Measurements from ENCODE around the gene ATRIP.

Gene ATRIP

DNA sequence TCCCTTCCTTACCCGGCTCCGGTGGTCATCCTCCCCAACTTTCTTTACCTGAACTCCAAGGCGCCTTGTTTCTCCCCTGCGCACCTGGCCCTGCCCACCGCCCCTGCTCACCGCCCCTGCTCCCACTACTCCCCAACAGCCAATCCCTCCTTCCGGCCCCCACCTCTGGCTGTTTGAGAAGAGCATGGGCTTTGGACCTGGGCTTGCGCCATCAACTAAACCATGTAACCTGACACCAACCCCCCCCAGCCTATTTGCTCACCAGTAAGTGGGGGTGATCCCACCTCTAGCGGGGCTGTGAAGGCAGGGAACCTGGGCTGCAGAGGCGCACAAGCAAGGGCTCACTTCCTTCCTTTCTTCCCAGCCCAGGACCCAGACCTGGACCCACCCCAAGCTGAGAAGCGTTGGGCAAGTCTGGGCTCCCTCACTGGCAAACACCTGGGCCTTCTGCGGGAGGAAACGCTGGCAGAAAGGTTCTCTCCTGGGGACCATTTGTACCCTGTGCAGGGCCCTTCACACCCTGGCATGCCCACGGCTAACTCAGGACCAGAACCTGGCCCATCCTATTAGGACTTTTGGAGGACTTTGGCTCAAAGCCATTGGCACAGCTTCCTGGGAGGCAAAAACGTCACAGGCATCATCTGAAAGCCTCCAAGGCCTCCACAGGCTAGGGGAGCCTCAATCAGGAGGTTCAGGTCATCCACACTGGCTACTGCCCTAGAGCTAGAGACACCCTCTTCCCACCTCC is 16.4 kb upstream of the ATRIP start, which contains the start of gene PLXNB1:
TSS of gene PLXNB1 (minus strand) at position 127 of the 748 bp plus-strand sequence. CDS start 5,475 bp downstream, outside the sequence.
- Histone ChIP-seq H3K4me1 (ENCODE audit: control insufficient read depth, insufficient read depth, low read length) (peaks cover 3% of the 10 kb centered on the region; the same call in 1 of the 2 replicates), H3K27ac (ENCODE audit: extremely low read depth, low read depth, low read length) (peak within 1 kb of the TSS; percentile 66; the same call in 1 of the 2 replicates), H3K9me3 (ENCODE audit: control insufficient read depth, insufficient read depth, low read depth, low read length) (no peaks in the 10 kb centered on the region), H3K36me3 (ENCODE audit: control insufficient read depth in 2 of 2, insufficient read depth in 1 of 2, low read length in 2 of 2) (peaks cover 0 to 38% of the 10 kb centered on the region in 2 experiments; a peak in 1 of 3 replicates), H3K4me3 (ENCODE audit: low read depth, low read length) (peak within 1 kb of the TSS; percentile 70)
- CTCF ChIA-PET = interaction anchor here (0.7 to 2.9 kb wide), 2 partner anchors 10 to 30 kb away, joined by 3 to 9 read pairs; partner anchors contain the start of genes CCDC51 and TMA7
- POLR2A ChIA-PET = interaction anchor here (1.2 kb wide), 1 partner anchor 10 kb away, joined by 3 read pairs; the partner anchor contains the start of genes CCDC51 and TMA7
- TF ChIP-seq GLIS1 (tag by site-specific recombination; IDR thresholded peaks at IDR 0.05) (peak; percentile 79), YY2 (tag by site-specific recombination; IDR thresholded peaks at IDR 0.05) (no peak), PRDM1 (tag by site-specific recombination; IDR thresholded peaks at IDR 0.05) (0 out of 2 replicates have a peak, but pooled peaks have one; percentile 13), ZNF366 (tag by site-specific recombination; conservative IDR thresholded peaks at IDR 0.05) (peak; percentile 83), ZNF10 (tag by site-specific recombination; IDR thresholded peaks at IDR 0.05) (no peak), BCL11A (tag by site-specific recombination; IDR thresholded peaks at IDR 0.05; ENCODE audit: low read depth) (peak; percentile 78), SALL2 (tag by site-specific recombination; IDR thresholded peaks at IDR 0.05; ENCODE audit: borderline replicate concordance) (no peak), ZBTB17 (tag by site-specific recombination; IDR thresholded peaks at IDR 0.05) (peak; percentile 56), SP2 (tag by site-specific recombination; IDR thresholded peaks at IDR 0.05) (peak; percentile 72), ZBTB7A (tag by site-specific recombination; IDR thresholded peaks at IDR 0.05; ENCODE audit: low read depth) (peak; percentile 70), ZNF350 (tag by site-specific recombination; IDR thresholded peaks at IDR 0.05) (no peak), ZNF354C (tag by site-specific recombination; IDR thresholded peaks at IDR 0.05; ENCODE audit: borderline replicate concordance, low read depth) (no peak), ZSCAN23 (tag by site-specific recombination; IDR thresholded peaks at IDR 0.05) (peak; percentile 43; the same call in 1 of the 2 replicates), EGR2 (tag by site-specific recombination; IDR thresholded peaks at IDR 0.05; ENCODE audit: low read depth) (peak; percentile 85), ZFHX2 (tag by site-specific recombination; conservative IDR thresholded peaks at IDR 0.05) (peak; percentile 85), ZXDB (tag by site-specific recombination; IDR thresholded peaks at IDR 0.05) (peak; percentile 100), ZNF211 (tag by site-specific recombination; IDR thresholded peaks at IDR 0.05; ENCODE audit: low read depth) (no peak)
- TF ChIP-seq, protein P1, sequence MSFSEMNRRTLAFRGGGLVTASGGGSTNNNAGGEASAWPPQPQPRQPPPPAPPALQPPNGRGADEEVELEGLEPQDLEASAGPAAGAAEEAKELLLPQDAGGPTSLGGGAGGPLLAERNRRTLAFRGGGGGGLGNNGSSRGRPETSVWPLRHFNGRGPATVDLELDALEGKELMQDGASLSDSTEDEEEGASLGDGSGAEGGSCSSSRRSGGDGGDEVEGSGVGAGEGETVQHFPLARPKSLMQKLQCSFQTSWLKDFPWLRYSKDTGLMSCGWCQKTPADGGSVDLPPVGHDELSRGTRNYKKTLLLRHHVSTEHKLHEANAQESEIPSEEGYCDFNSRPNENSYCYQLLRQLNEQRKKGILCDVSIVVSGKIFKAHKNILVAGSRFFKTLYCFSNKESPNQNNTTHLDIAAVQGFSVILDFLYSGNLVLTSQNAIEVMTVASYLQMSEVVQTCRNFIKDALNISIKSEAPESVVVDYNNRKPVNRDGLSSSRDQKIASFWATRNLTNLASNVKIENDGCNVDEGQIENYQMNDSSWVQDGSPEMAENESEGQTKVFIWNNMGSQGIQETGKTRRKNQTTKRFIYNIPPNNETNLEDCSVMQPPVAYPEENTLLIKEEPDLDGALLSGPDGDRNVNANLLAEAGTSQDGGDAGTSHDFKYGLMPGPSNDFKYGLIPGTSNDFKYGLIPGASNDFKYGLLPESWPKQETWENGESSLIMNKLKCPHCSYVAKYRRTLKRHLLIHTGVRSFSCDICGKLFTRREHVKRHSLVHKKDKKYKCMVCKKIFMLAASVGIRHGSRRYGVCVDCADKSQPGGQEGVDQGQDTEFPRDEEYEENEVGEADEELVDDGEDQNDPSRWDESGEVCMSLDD (tag by site-specific recombination; IDR thresholded peaks at IDR 0.05) = peak; percentile 68; the same call in 1 of the 2 replicates
- TF ChIP-seq, protein P2, sequence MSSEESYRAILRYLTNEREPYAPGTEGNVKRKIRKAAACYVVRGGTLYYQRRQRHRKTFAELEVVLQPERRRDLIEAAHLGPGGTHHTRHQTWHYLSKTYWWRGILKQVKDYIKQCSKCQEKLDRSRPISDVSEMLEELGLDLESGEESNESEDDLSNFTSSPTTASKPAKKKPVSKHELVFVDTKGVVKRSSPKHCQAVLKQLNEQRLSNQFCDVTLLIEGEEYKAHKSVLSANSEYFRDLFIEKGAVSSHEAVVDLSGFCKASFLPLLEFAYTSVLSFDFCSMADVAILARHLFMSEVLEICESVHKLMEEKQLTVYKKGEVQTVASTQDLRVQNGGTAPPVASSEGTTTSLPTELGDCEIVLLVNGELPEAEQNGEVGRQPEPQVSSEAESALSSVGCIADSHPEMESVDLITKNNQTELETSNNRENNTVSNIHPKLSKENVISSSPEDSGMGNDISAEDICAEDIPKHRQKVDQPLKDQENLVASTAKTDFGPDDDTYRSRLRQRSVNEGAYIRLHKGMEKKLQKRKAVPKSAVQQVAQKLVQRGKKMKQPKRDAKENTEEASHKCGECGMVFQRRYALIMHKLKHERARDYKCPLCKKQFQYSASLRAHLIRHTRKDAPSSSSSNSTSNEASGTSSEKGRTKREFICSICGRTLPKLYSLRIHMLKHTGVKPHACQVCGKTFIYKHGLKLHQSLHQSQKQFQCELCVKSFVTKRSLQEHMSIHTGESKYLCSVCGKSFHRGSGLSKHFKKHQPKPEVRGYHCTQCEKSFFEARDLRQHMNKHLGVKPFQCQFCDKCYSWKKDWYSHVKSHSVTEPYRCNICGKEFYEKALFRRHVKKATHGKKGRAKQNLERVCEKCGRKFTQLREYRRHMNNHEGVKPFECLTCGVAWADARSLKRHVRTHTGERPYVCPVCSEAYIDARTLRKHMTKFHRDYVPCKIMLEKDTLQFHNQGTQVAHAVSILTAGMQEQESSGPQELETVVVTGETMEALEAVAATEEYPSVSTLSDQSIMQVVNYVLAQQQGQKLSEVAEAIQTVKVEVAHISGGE (tag by site-specific recombination; conservative IDR thresholded peaks at IDR 0.05; ENCODE audit: low read depth) = peak; percentile 80
- TF ChIP-seq, protein P3, sequence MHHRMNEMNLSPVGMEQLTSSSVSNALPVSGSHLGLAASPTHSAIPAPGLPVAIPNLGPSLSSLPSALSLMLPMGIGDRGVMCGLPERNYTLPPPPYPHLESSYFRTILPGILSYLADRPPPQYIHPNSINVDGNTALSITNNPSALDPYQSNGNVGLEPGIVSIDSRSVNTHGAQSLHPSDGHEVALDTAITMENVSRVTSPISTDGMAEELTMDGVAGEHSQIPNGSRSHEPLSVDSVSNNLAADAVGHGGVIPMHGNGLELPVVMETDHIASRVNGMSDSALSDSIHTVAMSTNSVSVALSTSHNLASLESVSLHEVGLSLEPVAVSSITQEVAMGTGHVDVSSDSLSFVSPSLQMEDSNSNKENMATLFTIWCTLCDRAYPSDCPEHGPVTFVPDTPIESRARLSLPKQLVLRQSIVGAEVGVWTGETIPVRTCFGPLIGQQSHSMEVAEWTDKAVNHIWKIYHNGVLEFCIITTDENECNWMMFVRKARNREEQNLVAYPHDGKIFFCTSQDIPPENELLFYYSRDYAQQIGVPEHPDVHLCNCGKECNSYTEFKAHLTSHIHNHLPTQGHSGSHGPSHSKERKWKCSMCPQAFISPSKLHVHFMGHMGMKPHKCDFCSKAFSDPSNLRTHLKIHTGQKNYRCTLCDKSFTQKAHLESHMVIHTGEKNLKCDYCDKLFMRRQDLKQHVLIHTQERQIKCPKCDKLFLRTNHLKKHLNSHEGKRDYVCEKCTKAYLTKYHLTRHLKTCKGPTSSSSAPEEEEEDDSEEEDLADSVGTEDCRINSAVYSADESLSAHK (tag by site-specific recombination; IDR thresholded peaks at IDR 0.05) = 0 out of 2 replicates have a peak, but pooled peaks have one; percentile 32
- TF ChIP-seq, protein P4, sequence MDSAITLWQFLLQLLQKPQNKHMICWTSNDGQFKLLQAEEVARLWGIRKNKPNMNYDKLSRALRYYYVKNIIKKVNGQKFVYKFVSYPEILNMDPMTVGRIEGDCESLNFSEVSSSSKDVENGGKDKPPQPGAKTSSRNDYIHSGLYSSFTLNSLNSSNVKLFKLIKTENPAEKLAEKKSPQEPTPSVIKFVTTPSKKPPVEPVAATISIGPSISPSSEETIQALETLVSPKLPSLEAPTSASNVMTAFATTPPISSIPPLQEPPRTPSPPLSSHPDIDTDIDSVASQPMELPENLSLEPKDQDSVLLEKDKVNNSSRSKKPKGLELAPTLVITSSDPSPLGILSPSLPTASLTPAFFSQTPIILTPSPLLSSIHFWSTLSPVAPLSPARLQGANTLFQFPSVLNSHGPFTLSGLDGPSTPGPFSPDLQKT (IDR thresholded peaks at IDR 0.05; ENCODE audit: borderline replicate concordance, low read depth, low read length) = no peak
- TF ChIP-seq, protein P5, sequence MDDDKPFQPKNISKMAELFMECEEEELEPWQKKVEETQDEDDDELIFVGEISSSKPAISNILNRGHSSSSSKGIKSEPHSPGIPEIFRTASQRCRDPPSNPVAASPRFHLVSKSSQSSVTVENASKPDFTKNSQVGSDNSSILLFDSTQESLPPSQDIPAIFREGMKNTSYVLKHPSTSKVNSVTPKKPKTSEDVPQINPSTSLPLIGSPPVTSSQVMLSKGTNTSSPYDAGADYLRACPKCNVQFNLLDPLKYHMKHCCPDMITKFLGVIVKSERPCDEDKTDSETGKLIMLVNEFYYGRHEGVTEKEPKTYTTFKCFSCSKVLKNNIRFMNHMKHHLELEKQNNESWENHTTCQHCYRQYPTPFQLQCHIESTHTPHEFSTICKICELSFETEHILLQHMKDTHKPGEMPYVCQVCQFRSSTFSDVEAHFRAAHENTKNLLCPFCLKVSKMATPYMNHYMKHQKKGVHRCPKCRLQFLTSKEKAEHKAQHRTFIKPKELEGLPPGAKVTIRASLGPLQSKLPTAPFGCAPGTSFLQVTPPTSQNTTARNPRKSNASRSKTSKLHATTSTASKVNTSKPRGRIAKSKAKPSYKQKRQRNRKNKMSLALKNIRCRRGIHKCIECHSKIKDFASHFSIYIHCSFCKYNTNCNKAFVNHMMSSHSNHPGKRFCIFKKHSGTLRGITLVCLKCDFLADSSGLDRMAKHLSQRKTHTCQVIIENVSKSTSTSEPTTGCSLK (tag by site-specific recombination; IDR thresholded peaks at IDR 0.05) = no peak
- TF ChIP-seq, protein P6, sequence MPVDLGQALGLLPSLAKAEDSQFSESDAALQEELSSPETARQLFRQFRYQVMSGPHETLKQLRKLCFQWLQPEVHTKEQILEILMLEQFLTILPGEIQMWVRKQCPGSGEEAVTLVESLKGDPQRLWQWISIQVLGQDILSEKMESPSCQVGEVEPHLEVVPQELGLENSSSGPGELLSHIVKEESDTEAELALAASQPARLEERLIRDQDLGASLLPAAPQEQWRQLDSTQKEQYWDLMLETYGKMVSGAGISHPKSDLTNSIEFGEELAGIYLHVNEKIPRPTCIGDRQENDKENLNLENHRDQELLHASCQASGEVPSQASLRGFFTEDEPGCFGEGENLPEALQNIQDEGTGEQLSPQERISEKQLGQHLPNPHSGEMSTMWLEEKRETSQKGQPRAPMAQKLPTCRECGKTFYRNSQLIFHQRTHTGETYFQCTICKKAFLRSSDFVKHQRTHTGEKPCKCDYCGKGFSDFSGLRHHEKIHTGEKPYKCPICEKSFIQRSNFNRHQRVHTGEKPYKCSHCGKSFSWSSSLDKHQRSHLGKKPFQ (tag by site-specific recombination; IDR thresholded peaks at IDR 0.05) = peak; percentile 72
